ENCODE data around the gene RTCA. TPM values are rescaled to one million over a fixed set of nuclear protein-coding genes. Genes with fewer than 3 reads are reported as not detected.

RTCA gene
- total RNA-seq, 1 donor = 31.1 TPM

- no peak for TF ChIP-seq CTCF (IDR thresholded peaks at IDR 0.05; ENCODE audit: insufficient read depth, low read depth, low read length)
- no peak for DNase-seq (ENCODE audit: low read depth)
- no peak overlapping the region for H3K4me3 ChIP-seq (ENCODE audit: low read depth, low read length)
These were observed 38.2 kb downstream of the RTCA start for GRCh38 chr1:100304227-100304626.

- no peak for TF ChIP-seq CTCF (IDR thresholded peaks at IDR 0.05; ENCODE audit: insufficient read depth, low read depth, low read length)
- no peak overlapping the region for H3K4me3 ChIP-seq (ENCODE audit: low read depth, low read length)
- DNase-seq (ENCODE audit: low read depth) = no peak
These were observed 38.9 kb downstream of the RTCA start for GRCh38 chr1:100304921-100305320.

GRCh38 chr1:100305954-100306353 is 39.9 kb downstream of the RTCA start:
- TF ChIP-seq CTCF (IDR thresholded peaks at IDR 0.05; ENCODE audit: insufficient read depth, low read depth, low read length) = no peak

GRCh38 chr1:100306735-100307313 is 40.8 kb downstream of the RTCA start:
- no peak for DNase-seq (ENCODE audit: low read depth)
- no peak overlapping the region for H3K4me3 ChIP-seq (ENCODE audit: low read depth, low read length)
- no peak for TF ChIP-seq CTCF (IDR thresholded peaks at IDR 0.05; ENCODE audit: insufficient read depth, low read depth, low read length)

More at GRCh38 chr1:100305954-100306353, 39.9 kb downstream of the RTCA start:
- DNase-seq (ENCODE audit: low read depth) = no peak
- no peak overlapping the region for H3K4me3 ChIP-seq (ENCODE audit: low read depth, low read length)

GRCh38 chr1:100308777-100309176 is 42.8 kb downstream of the RTCA start:
- no peak for DNase-seq (ENCODE audit: low read depth)
- H3K4me3 ChIP-seq (ENCODE audit: low read depth, low read length) = no peak overlapping the region
- no peak for TF ChIP-seq CTCF (IDR thresholded peaks at IDR 0.05; ENCODE audit: insufficient read depth, low read depth, low read length)

GRCh38 chr1:100309863-100310262 is 43.8 kb downstream of the RTCA start:
- no peak for TF ChIP-seq CTCF (IDR thresholded peaks at IDR 0.05; ENCODE audit: insufficient read depth, low read depth, low read length)
- DNase-seq (ENCODE audit: low read depth) = no peak
- H3K4me3 ChIP-seq (ENCODE audit: low read depth, low read length) = no peak overlapping the region

- no peak for TF ChIP-seq CTCF (IDR thresholded peaks at IDR 0.05; ENCODE audit: insufficient read depth, low read depth, low read length)
- no peak overlapping the region for H3K4me3 ChIP-seq (ENCODE audit: low read depth, low read length)
- DNase-seq (ENCODE audit: low read depth) = no peak
These were observed 47.4 kb downstream of the RTCA start for GRCh38 chr1:100313382-100313781.
